Measurements from ENCODE around the gene CYB5R3.
"Not testable (repeated sequence)": the region's sequence is repeated elsewhere in the genome, so short reads cannot be mapped to it uniquely, and the experiment has no call there.

The CYB5R3 gene

GRCh38 chr22:42673898-42674401 lies 24.8 kb upstream of the CYB5R3 start:
- H3K9ac ChIP-seq (ENCODE audit: low read length), result no peak overlapping the region
- no peaks in the 10 kb centered on the region for H3K36me3 ChIP-seq (ENCODE audit: control insufficient read depth, low read depth, low read length)
- H3K27me3 ChIP-seq (ENCODE audit: control insufficient read depth, insufficient read depth, low read length), result no peaks in the 10 kb centered on the region
- no peaks in the 10 kb centered on the region for H3K4me1 ChIP-seq (ENCODE audit: control insufficient read depth, low read depth, low read length)
- H3K27ac ChIP-seq (ENCODE audit: low read length), result no peak overlapping the region
- H3K9me3 ChIP-seq (ENCODE audit: control insufficient read depth, low read depth, low read length), result no peaks in the 10 kb centered on the region
- H3K4me3 ChIP-seq (ENCODE audit: low read length), result no peak overlapping the region

GRCh38 chr22:42673071-42673470 lies 23.9 kb upstream of the CYB5R3 start:
- H3K9me3 ChIP-seq (ENCODE audit: control insufficient read depth, low read depth, low read length); H3K27ac ChIP-seq (ENCODE audit: low read length); H3K4me3 ChIP-seq (ENCODE audit: low read length); H3K4me1 ChIP-seq (ENCODE audit: control insufficient read depth, low read depth, low read length); H3K36me3 ChIP-seq (ENCODE audit: control insufficient read depth, low read depth, low read length); H3K27me3 ChIP-seq (ENCODE audit: control insufficient read depth, insufficient read depth, low read length); H3K9ac ChIP-seq (ENCODE audit: low read length): not testable (repeated sequence)

- Histone ChIP-seq H3K4me1 (ENCODE audit: control insufficient read depth, low read depth, low read length) (no peaks in the 10 kb centered on the region), H3K27ac (ENCODE audit: low read length) (no peak overlapping the region), H3K4me3 (ENCODE audit: low read length) (no peak overlapping the region)
These were observed 21.9 kb upstream of the CYB5R3 start for GRCh38 chr22:42670921-42671709.

GRCh38 chr22:42670046-42670445 lies 20.9 kb upstream of the CYB5R3 start:
- no peak overlapping the region for H3K27ac ChIP-seq (ENCODE audit: low read length)
- H3K36me3 ChIP-seq (ENCODE audit: control insufficient read depth, low read depth, low read length), result no peaks in the 10 kb centered on the region
- H3K9me3 ChIP-seq (ENCODE audit: control insufficient read depth, low read depth, low read length), result no peaks in the 10 kb centered on the region
- no peaks in the 10 kb centered on the region for H3K4me1 ChIP-seq (ENCODE audit: control insufficient read depth, low read depth, low read length)
- H3K27me3 ChIP-seq (ENCODE audit: control insufficient read depth, insufficient read depth, low read length), result no peaks in the 10 kb centered on the region
- no peak overlapping the region for H3K4me3 ChIP-seq (ENCODE audit: low read length)
- no peak overlapping the region for H3K9ac ChIP-seq (ENCODE audit: low read length)

More at GRCh38 chr22:42670921-42671709, 21.9 kb upstream of the CYB5R3 start:
- no peaks in the 10 kb centered on the region for H3K27me3 ChIP-seq (ENCODE audit: control insufficient read depth, insufficient read depth, low read length)
- no peaks in the 10 kb centered on the region for H3K9me3 ChIP-seq (ENCODE audit: control insufficient read depth, low read depth, low read length)
- no peak overlapping the region for H3K9ac ChIP-seq (ENCODE audit: low read length)
- no peaks in the 10 kb centered on the region for H3K36me3 ChIP-seq (ENCODE audit: control insufficient read depth, low read depth, low read length)

DNA sequence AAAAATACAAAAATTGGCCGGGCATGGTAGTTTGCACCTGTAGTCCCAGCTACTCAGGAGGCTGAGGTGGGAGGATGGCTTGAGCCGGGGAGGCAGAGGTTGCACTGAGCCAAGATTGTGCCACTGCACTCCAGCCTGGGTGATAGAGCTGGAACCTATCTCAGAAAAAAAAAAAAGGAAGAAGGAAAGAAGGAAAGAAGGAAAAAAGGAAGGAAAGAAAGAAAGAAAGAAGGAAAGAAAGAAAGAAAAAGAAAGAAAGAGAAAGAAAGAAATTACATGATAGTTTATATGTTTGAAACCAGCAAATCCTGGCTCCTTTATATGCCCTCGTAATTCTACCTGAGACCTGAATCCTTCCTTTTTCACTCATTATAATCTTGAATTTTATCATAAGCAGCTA lies 17.2 kb upstream of the CYB5R3 start:
- H3K4me1 ChIP-seq (ENCODE audit: control insufficient read depth, low read depth, low read length); H3K4me3 ChIP-seq (ENCODE audit: low read length); H3K27ac ChIP-seq (ENCODE audit: low read length); H3K36me3 ChIP-seq (ENCODE audit: control insufficient read depth, low read depth, low read length); H3K9ac ChIP-seq (ENCODE audit: low read length); H3K9me3 ChIP-seq (ENCODE audit: control insufficient read depth, low read depth, low read length): not testable (repeated sequence)
- peaks cover 16% of the 10 kb centered on the region for H3K27me3 ChIP-seq (ENCODE audit: control insufficient read depth, insufficient read depth, low read length)

- Histone ChIP-seq H3K27me3 (ENCODE audit: control insufficient read depth, insufficient read depth, low read length) (peaks cover 16% of the 10 kb centered on the region), H3K9me3 (ENCODE audit: control insufficient read depth, low read depth, low read length) (no peaks in the 10 kb centered on the region), H3K4me1 (ENCODE audit: control insufficient read depth, low read depth, low read length) (no peaks in the 10 kb centered on the region), H3K36me3 (ENCODE audit: control insufficient read depth, low read depth, low read length) (no peaks in the 10 kb centered on the region), H3K9ac (ENCODE audit: low read length) (no peak overlapping the region), H3K27ac (ENCODE audit: low read length) (no peak overlapping the region), H3K4me3 (ENCODE audit: low read length) (no peak overlapping the region)
These were observed 16.0 kb upstream of the CYB5R3 start for GRCh38 chr22:42664976-42665831.

- Histone ChIP-seq H3K36me3 (ENCODE audit: control insufficient read depth, low read depth, low read length) (no peaks in the 10 kb centered on the region), H3K4me1 (ENCODE audit: control insufficient read depth, low read depth, low read length) (no peaks in the 10 kb centered on the region), H3K4me3 (ENCODE audit: low read length) (peak overlapping the region; percentile 59), H3K27me3 (ENCODE audit: control insufficient read depth, insufficient read depth, low read length) (peaks cover 16% of the 10 kb centered on the region), H3K27ac (ENCODE audit: low read length) (no peak overlapping the region), H3K9ac (ENCODE audit: low read length) (no peak overlapping the region), H3K9me3 (ENCODE audit: control insufficient read depth, low read depth, low read length) (no peaks in the 10 kb centered on the region)
These were observed 13.0 kb upstream of the CYB5R3 start for GRCh38 chr22:42661985-42662831.

- Histone ChIP-seq H3K27ac (ENCODE audit: low read length) (no peak overlapping the region), H3K4me3 (ENCODE audit: low read length) (no peak overlapping the region), H3K27me3 (ENCODE audit: control insufficient read depth, insufficient read depth, low read length) (no peaks in the 10 kb centered on the region), H3K36me3 (ENCODE audit: control insufficient read depth, low read depth, low read length) (no peaks in the 10 kb centered on the region), H3K9me3 (ENCODE audit: control insufficient read depth, low read depth, low read length) (no peaks in the 10 kb centered on the region), H3K4me1 (ENCODE audit: control insufficient read depth, low read depth, low read length) (no peaks in the 10 kb centered on the region), H3K9ac (ENCODE audit: low read length) (no peak overlapping the region)
These were observed 7.4 kb upstream of the CYB5R3 start for GRCh38 chr22:42656578-42656977.

GRCh38 chr22:42655693-42656092 lies 6.5 kb upstream of the CYB5R3 start:
- Histone ChIP-seq H3K4me1 (ENCODE audit: control insufficient read depth, low read depth, low read length) (no peaks in the 10 kb centered on the region), H3K36me3 (ENCODE audit: control insufficient read depth, low read depth, low read length) (no peaks in the 10 kb centered on the region), H3K4me3 (ENCODE audit: low read length) (no peak overlapping the region), H3K27ac (ENCODE audit: low read length) (no peak overlapping the region), H3K9ac (ENCODE audit: low read length) (no peak overlapping the region), H3K27me3 (ENCODE audit: control insufficient read depth, insufficient read depth, low read length) (no peaks in the 10 kb centered on the region), H3K9me3 (ENCODE audit: control insufficient read depth, low read depth, low read length) (no peaks in the 10 kb centered on the region)

DNA sequence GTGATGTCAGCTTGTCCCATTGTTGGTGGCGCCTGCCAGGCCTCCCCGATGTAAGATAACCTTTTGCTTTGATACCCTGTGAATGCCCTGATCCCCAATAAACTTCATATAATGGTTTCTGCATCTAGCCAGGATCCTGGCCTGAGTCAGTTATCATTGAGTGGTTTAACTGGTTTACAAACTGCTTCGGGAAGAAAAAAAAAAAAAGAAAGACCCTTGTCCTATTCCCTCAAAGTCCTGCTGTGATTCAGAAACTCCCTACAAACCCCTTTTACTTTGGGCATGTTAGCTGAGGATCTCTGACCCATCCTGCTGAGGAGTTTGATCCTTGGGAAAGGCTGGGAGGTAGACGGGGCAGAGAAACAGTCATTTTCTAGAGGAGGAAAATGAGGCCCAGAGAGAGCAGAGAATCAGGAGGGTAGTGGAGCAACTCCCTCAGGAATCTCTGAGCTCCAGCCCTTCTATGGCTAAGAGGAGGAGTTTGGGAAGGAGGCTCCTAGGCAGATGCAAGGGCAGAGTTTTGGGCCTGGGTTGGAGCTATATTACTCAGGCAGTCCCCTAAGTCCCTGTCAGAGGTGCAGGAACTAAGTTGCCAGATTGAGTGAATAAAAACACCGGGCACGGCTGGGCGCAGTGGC lies 5.4 kb upstream of the CYB5R3 start:
- Histone ChIP-seq H3K27me3 (ENCODE audit: control insufficient read depth, insufficient read depth, low read length) (no peaks in the 10 kb centered on the region), H3K4me3 (ENCODE audit: low read length) (no peak overlapping the region), H3K27ac (ENCODE audit: low read length) (no peak overlapping the region), H3K4me1 (ENCODE audit: control insufficient read depth, low read depth, low read length) (no peaks in the 10 kb centered on the region), H3K9me3 (ENCODE audit: control insufficient read depth, low read depth, low read length) (no peaks in the 10 kb centered on the region), H3K36me3 (ENCODE audit: control insufficient read depth, low read depth, low read length) (no peaks in the 10 kb centered on the region), H3K9ac (ENCODE audit: low read length) (no peak overlapping the region)

- Histone ChIP-seq H3K4me3 (ENCODE audit: low read length) (no peak overlapping the region), H3K9ac (ENCODE audit: low read length) (no peak overlapping the region), H3K4me1 (ENCODE audit: control insufficient read depth, low read depth, low read length) (no peaks in the 10 kb centered on the region), H3K36me3 (ENCODE audit: control insufficient read depth, low read depth, low read length) (no peaks in the 10 kb centered on the region), H3K27ac (ENCODE audit: low read length) (no peak overlapping the region), H3K27me3 (ENCODE audit: control insufficient read depth, insufficient read depth, low read length) (no peaks in the 10 kb centered on the region), H3K9me3 (ENCODE audit: control insufficient read depth, low read depth, low read length) (no peaks in the 10 kb centered on the region)
These were observed 4.8 kb upstream of the CYB5R3 start for GRCh38 chr22:42653999-42654398.
